NCI-H1092 treated with DMSO at 0.1 percent for 48 hours (cell line): Measurements from ENCODE around the gene HSD17B13.

Source experiments
- DNase-seq: peaks from one replicate; lab custom pipeline; 2025; lab: John Stamatoyannopoulos, UW

The HSD17B13 gene

DNA sequence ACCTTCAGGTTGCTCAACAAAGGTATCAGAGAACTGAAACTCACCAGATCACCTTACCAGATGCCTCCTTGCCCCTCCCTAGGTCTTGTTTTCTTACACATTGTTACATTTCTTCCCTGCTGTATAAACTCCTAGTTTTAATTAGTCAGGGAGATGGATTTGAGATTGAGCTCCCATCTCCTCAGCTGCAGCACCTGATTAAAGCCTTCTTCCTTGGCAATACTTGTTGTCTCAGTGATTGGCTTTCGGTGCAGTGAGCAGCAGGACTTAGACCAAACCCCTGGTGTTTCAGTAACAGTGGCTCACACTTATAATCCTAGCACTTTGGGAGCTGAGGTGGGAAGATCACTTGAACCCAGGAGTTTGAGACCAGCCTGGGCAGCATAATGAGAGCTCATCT lies 59.8 kb downstream of the HSD17B13 start:
- DNase-seq, result no peak

- no peak for DNase-seq
Observed at GRCh38 chr4:87260477-87260876, 62.2 kb downstream of the HSD17B13 start.

GRCh38 chr4:87258677-87259076 lies 64.0 kb downstream of the HSD17B13 start:
- no peak for DNase-seq

GRCh38 chr4:87257523-87257922 lies 65.2 kb downstream of the HSD17B13 start:
- DNase-seq, result no peak

- DNase-seq, result no peak
Observed at GRCh38 chr4:87255755-87256154, 66.9 kb downstream of the HSD17B13 start.
